Mesothelial cell of epicardium (in vitro differentiated cells): ENCODE results near the gene SETBP1. TPM values are rescaled to one million over a fixed set of nuclear protein-coding genes. Genes with fewer than 3 reads are reported as not detected.

Experiments used
- DNase-seq, 2 experiments: peaks; one replicate each; pipeline ENCODE4 v3.0.0; 2021; ENCODE audit warnings: low spot score in 2 of 2; ENCODE audit not compliant: unreplicated experiment in 2 of 2
- H3K27ac Mint-ChIP-seq: 2 replicates; pipeline ENCODE4 v1.8.0; 2021; ENCODE audit warnings: mixed read lengths
- H3K27me3 Mint-ChIP-seq: 2 replicates; pipeline ENCODE4 v1.8.0; 2021; ENCODE audit warnings: low read depth, mixed read lengths
- H3K36me3 Mint-ChIP-seq: 2 replicates; pipeline ENCODE4 v1.8.0; 2021; ENCODE audit warnings: mixed read lengths
- H3K4me1 Mint-ChIP-seq: 2 replicates; pipeline ENCODE4 v1.8.0; 2021; ENCODE audit warnings: mixed read lengths
- H3K4me3 Mint-ChIP-seq: 2 replicates; pipeline ENCODE4 v1.8.0; 2021; ENCODE audit warnings: mild to moderate bottlenecking, moderate library complexity, mixed read lengths
- H3K9me3 Mint-ChIP-seq: 2 replicates; pipeline ENCODE4 v1.8.0; 2021; ENCODE audit warnings: mixed read lengths
- CTCF ChIP-seq: fragments of 200-600 bp; sonication (generic); IDR thresholded peaks from one replicate; pipeline ENCODE4 v1.5.0; 2021; ENCODE audit warnings: antibody characterized with exemption; ENCODE audit not compliant: unreplicated experiment
- total RNA-seq: library from RNA; stranded (reverse); gene quantifications from 3 replicates; pipeline ENCODE4 v1.2.1, GENCODE V29; 2021

SETBP1 gene
- total RNA-seq, 1 donor from 2014 or later = 47.7 TPM

DNA sequence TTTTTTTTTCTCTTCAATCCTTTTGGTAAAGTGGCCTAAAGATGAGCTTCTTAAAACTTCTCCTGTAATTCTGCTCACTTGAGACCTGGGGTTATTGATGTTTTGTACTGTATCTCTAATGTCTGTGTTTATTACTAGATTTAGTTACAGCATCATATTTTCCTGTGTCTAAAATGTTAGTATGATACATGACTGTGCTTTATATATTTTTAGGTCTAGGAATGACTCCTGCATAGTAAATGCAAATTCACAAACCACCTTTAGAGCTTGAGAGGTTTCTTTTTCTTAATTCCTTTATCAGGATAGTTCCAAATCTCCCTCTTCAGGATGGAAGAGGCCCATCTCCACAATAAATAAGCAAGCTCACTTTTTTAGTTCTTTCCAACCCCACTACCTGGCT lies 197.6 kb downstream of the SETBP1 start:
- no peak overlapping the region for H3K4me3 Mint-ChIP-seq
- no peak overlapping the region for H3K27ac Mint-ChIP-seq
- no peaks in the 10 kb centered on the region for H3K27me3 Mint-ChIP-seq
- peaks cover 3% of the 10 kb centered on the region for H3K4me1 Mint-ChIP-seq
- TF ChIP-seq CTCF = no peak
- peaks cover 9% of the 10 kb centered on the region for H3K9me3 Mint-ChIP-seq
- no peak for DNase-seq
- peaks cover 23% of the 10 kb centered on the region for H3K36me3 Mint-ChIP-seq

- Mint-ChIP-seq H3K9me3 (peaks cover 9% of the 10 kb centered on the region), H3K36me3 (peaks cover 14% of the 10 kb centered on the region), H3K27me3 (no peaks in the 10 kb centered on the region), H3K4me3 (no peak overlapping the region), H3K4me1 (peaks cover 3% of the 10 kb centered on the region), H3K27ac (no peak overlapping the region)
- no peak for DNase-seq
- no peak for TF ChIP-seq CTCF
Observed at GRCh38 chr18:44880170-44880569, 199.5 kb downstream of the SETBP1 start.

DNA sequence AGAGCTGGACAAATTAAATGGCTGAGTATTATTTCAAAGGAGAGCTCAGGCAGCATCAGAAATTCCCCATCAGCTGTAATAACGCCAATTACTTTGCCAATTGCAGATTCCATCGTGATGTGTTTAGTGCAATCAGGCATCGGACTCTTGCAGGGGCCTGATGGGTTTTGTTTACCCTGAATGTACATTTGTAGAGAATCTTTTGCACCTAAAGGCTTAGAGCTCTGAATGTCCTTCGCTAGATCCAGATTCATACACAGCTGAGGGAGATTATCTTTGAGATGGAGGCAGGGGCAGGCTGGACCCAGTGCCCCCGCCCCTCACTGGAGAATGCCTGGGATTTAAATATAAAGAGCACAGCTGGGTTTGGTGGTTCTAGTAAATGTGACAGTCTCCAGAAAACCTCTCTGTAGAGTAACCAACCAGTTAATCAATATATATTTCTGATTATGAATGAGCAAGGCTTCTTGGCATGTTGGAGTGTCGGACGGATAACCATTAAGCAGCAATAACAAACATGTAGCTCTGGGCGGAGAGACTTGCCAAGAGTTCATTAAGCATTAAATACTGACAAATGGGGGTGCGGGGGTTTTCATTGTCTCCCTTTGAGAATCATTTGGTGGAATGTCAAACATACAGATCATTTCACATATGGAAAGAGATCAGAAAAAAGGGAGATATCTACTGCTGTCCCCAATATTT lies 200.9 kb downstream of the SETBP1 start:
- Mint-ChIP-seq H3K27me3 (no peaks in the 10 kb centered on the region), H3K9me3 (peaks cover 9% of the 10 kb centered on the region), H3K36me3 (peaks cover 10% of the 10 kb centered on the region), H3K27ac (no peak overlapping the region), H3K4me3 (no peak overlapping the region), H3K4me1 (peaks cover 3% of the 10 kb centered on the region)
- no peak for DNase-seq
- TF ChIP-seq CTCF = no peak

DNA sequence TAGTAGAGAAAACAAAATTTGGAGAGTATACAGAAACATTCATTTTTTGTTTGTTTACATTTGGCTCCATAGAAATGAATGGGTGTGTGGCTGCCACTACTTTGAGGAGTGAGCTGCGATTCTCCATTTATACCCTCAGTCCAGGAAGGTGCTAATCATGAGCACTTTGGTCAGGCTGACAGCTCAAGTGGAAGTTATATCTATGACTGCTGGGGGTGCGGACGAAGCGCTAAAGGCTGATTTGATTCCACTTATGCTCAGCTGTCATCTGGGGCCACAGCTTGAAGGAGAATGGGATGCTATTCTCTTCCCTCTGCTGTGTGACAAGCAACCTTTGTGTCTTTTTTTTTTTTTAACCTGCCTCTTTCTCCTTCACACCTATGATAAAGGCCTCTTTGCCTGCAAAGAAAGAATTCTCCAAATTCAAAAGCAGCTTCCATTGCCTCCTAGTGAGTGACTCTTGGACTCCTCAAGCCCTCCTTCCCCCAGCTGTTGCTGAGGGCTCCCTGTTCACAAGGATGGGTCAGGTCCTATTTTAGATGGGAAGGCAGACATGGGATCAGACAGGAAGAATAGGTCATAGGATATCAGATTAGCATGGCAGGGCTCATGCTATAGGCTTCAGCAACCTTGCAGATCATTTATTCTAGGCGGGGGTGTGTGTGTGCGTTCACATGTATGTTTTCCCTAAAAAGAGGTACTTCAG lies 201.6 kb downstream of the SETBP1 start:
- no peak overlapping the region for H3K27ac Mint-ChIP-seq
- H3K27me3 Mint-ChIP-seq = no peaks in the 10 kb centered on the region
- no peak overlapping the region for H3K4me3 Mint-ChIP-seq
- H3K4me1 Mint-ChIP-seq = peaks cover 3% of the 10 kb centered on the region
- peaks cover 9% of the 10 kb centered on the region for H3K9me3 Mint-ChIP-seq
- TF ChIP-seq CTCF = no peak
- no peak for DNase-seq
- H3K36me3 Mint-ChIP-seq = peaks cover 10% of the 10 kb centered on the region

- DNase-seq = no peak
- Mint-ChIP-seq H3K36me3 (peaks cover 10% of the 10 kb centered on the region), H3K27ac (no peak overlapping the region), H3K9me3 (peaks cover 9% of the 10 kb centered on the region), H3K27me3 (no peaks in the 10 kb centered on the region), H3K4me3 (no peak overlapping the region), H3K4me1 (peaks cover 3% of the 10 kb centered on the region)
- TF ChIP-seq CTCF = no peak
Observed at GRCh38 chr18:44883671-44884070, 203.0 kb downstream of the SETBP1 start.
